DND-41 (cell line): Measurements from ENCODE around the gene AKAP5.

ENCODE experiments used
- ATAC-seq: fragments of 200-7000 bp; cut with Tn5 transposase; 3 replicates; pipeline ENCODE4 v1.9.1; 2021; ENCODE audit warnings: low read depth; ENCODE audit not compliant: insufficient read depth
- DNase-seq: peaks from one replicate; pipeline ENCODE4 v3.0.0-alpha.2; 2020
- H2AFZ ChIP-seq: 2 replicates; pipeline ENCODE4 v1.6.0; 2012; ENCODE audit warnings: low read depth, low read length
- H3K27ac ChIP-seq: 2 replicates; pipeline ENCODE4 v1.5.1; 2012; ENCODE audit warnings: low read length, inconsistent platforms
- H3K27me3 ChIP-seq: fragments of 200-600 bp; sonication (generic); 2 replicates; pipeline ENCODE4 v1.6.0; 2012; ENCODE audit warnings: low read length, mild to moderate bottlenecking, inconsistent platforms; ENCODE audit not compliant: insufficient read depth, poor library complexity
- H3K36me3 ChIP-seq: 2 replicates; pipeline ENCODE4 v1.5.1; 2012; ENCODE audit warnings: low read length, inconsistent platforms; ENCODE audit not compliant: insufficient read depth
- H3K4me1 ChIP-seq: 2 replicates; pipeline ENCODE4 v1.5.1; 2012; ENCODE audit warnings: mild to moderate bottlenecking, low read length; ENCODE audit not compliant: insufficient read depth
- H3K4me2 ChIP-seq: 2 replicates; pipeline ENCODE4 v1.6.0; 2012; ENCODE audit warnings: mild to moderate bottlenecking, moderate library complexity, low read length, inconsistent platforms; ENCODE audit not compliant: insufficient read depth
- H3K4me3 ChIP-seq, 2 experiments: fragments of 200-600 bp in 1 of 2; shearing (Covaris generic) in 1 of 2; 2 replicates each; pipeline ENCODE4 v1.5.1; 2012 to 2016; ENCODE audit warnings: inconsistent platforms in 2 of 2, low read length in 2 of 2, mild to moderate bottlenecking in 2 of 2, low read depth in 1 of 2, moderate library complexity in 1 of 2
- H3K79me2 ChIP-seq: 2 replicates; pipeline ENCODE4 v1.6.0; 2012; ENCODE audit warnings: low read length, inconsistent platforms; ENCODE audit not compliant: insufficient read depth
- H3K9ac ChIP-seq: 2 replicates; pipeline ENCODE4 v1.6.0; 2012; ENCODE audit warnings: low read depth, mild to moderate bottlenecking, inconsistent platforms, low read length, moderate library complexity
- H3K9me3 ChIP-seq: 2 replicates; pipeline ENCODE4 v1.5.1; 2012; ENCODE audit warnings: low read length, moderate library complexity, mild to moderate bottlenecking, inconsistent platforms; ENCODE audit not compliant: insufficient read depth, severe bottlenecking
- H4K20me1 ChIP-seq: 2 replicates; pipeline ENCODE4 v1.6.0; 2012; ENCODE audit warnings: low read length; ENCODE audit not compliant: insufficient read depth
- EZH2 ChIP-seq: IDR thresholded peaks from 3 replicates; pipeline ENCODE4 v1.6.1; 2012; ENCODE audit warnings: borderline replicate concordance, low read depth, mild to moderate bottlenecking, moderate library complexity, low read length, inconsistent platforms; ENCODE audit not compliant: severe bottlenecking
- TF ChIP-seq, protein P1 (sequence below): IDR thresholded peaks from 2 replicates; pipeline ENCODE4 v1.5.1; 2012; ENCODE audit warnings: borderline replicate concordance, low read length, moderate library complexity, mild to moderate bottlenecking; ENCODE audit not compliant: poor library complexity, severe bottlenecking; ENCODE audit errors: extremely low read depth

Gene AKAP5

DNA sequence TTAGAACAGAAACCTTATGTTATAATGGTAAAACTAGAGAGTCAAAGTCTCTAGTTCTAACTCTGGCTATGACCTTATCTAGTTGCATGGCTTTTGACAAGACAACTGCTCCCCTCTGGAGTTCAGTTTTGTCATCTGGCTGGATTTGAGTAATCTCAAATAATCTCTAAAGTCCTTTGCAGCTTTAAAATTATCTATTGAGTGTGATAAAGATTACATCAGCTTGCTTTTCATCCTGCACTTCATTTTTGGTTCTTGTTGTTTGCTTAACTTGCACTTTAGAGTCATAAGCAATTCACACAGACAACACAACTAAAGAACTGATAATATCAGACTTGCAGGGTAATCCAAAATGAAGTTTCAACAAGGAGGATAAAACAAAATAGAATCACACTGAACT is 2.3 kb downstream of the AKAP5 start:
- H2AFZ ChIP-seq: no peak overlapping the region
- no peak for ATAC-seq
- no peak for DNase-seq
- H3K79me2 ChIP-seq: peaks cover 5% of the 10 kb centered on the region; the same call in 1 of the 2 replicates
- no peaks in the 10 kb centered on the region for H3K9me3 ChIP-seq
- H3K36me3 ChIP-seq: peaks cover under 1% of the 10 kb centered on the region; the same call in 1 of the 2 replicates
- H3K9ac ChIP-seq: no peak overlapping the region
- TF ChIP-seq, protein P1, sequence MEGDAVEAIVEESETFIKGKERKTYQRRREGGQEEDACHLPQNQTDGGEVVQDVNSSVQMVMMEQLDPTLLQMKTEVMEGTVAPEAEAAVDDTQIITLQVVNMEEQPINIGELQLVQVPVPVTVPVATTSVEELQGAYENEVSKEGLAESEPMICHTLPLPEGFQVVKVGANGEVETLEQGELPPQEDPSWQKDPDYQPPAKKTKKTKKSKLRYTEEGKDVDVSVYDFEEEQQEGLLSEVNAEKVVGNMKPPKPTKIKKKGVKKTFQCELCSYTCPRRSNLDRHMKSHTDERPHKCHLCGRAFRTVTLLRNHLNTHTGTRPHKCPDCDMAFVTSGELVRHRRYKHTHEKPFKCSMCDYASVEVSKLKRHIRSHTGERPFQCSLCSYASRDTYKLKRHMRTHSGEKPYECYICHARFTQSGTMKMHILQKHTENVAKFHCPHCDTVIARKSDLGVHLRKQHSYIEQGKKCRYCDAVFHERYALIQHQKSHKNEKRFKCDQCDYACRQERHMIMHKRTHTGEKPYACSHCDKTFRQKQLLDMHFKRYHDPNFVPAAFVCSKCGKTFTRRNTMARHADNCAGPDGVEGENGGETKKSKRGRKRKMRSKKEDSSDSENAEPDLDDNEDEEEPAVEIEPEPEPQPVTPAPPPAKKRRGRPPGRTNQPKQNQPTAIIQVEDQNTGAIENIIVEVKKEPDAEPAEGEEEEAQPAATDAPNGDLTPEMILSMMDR: no peak
- TF ChIP-seq EZH2: no peak
- no peak overlapping the region for H3K27ac ChIP-seq
- no peaks in the 10 kb centered on the region for H3K27me3 ChIP-seq
- H3K4me1 ChIP-seq: peaks cover 24% of the 10 kb centered on the region
- no peak overlapping the region for H3K4me3 ChIP-seq
- H3K4me2 ChIP-seq: no peak overlapping the region
- H4K20me1 ChIP-seq: peaks cover 13% of the 10 kb centered on the region

DNA sequence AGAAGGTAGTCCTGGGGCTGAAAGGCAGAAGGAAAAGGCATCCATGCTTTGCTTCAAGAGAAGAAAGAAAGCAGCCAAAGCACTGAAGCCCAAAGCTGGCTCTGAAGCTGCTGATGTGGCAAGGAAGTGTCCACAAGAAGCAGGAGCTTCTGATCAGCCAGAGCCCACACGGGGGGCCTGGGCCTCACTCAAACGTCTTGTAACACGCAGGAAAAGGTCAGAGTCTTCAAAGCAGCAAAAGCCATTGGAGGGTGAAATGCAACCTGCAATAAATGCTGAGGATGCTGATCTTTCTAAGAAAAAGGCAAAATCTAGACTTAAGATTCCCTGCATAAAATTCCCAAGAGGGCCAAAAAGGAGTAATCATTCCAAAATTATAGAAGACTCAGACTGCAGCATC is 3.2 kb downstream of the AKAP5 start:
- Histone ChIP-seq H2AFZ (no peak overlapping the region), H4K20me1 (peaks cover 13% of the 10 kb centered on the region), H3K4me2 (no peak overlapping the region), H3K79me2 (peaks cover 5% of the 10 kb centered on the region; the same call in 1 of the 2 replicates), H3K9me3 (no peaks in the 10 kb centered on the region), H3K4me3 (no peak overlapping the region), H3K27ac (no peak overlapping the region), H3K9ac (no peak overlapping the region), H3K4me1 (peaks cover 24% of the 10 kb centered on the region), H3K36me3 (no peaks in the 10 kb centered on the region), H3K27me3 (no peaks in the 10 kb centered on the region)
- ATAC-seq (no peak), DNase-seq (no peak)
- TF ChIP-seq EZH2: no peak
- TF ChIP-seq, protein P1: no peak

- H3K4me3 ChIP-seq: no peak overlapping the region
- TF ChIP-seq, protein P1: no peak
- TF ChIP-seq EZH2: no peak
- no peaks in the 10 kb centered on the region for H3K79me2 ChIP-seq
- no peaks in the 10 kb centered on the region for H3K27me3 ChIP-seq
- no peak overlapping the region for H3K27ac ChIP-seq
- no peaks in the 10 kb centered on the region for H3K4me1 ChIP-seq
- H4K20me1 ChIP-seq: peaks cover 2% of the 10 kb centered on the region; the same call in 1 of the 2 replicates
- H3K9ac ChIP-seq: no peak overlapping the region
- H2AFZ ChIP-seq: no peak overlapping the region
- no peak overlapping the region for H3K4me2 ChIP-seq
- no peak for ATAC-seq
- no peak for DNase-seq
- H3K9me3 ChIP-seq: no peaks in the 10 kb centered on the region
- H3K36me3 ChIP-seq: peaks cover 9% of the 10 kb centered on the region; the same call in 1 of the 2 replicates
Observed at GRCh38 chr14:64474041-64474440, 8.7 kb downstream of the AKAP5 start.

DNA sequence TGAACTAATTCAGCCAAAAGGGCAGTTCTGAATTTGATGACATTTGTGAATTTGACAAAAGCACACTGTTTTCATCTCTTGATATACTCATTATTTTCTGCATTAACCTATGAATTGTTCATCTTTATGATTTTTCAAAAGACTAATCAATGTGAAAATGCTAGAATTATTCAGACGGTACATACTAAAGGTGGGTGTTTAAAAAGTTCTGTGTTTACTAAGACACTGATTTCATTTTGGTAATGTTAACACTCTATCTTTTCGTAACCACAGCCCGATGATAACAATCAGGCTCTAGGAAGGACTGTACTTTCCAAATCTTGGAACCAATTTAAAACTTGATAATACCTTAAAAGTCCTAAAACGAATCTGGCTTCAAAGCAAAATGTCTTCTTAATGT is 9.4 kb downstream of the AKAP5 start:
- no peak for DNase-seq
- Histone ChIP-seq H4K20me1 (peaks cover 2% of the 10 kb centered on the region; the same call in 1 of the 2 replicates), H3K4me1 (no peaks in the 10 kb centered on the region), H2AFZ (no peak overlapping the region), H3K9ac (no peak overlapping the region), H3K4me3 (no peak overlapping the region), H3K36me3 (peaks cover 9% of the 10 kb centered on the region; the same call in 1 of the 2 replicates), H3K27ac (no peak overlapping the region), H3K79me2 (no peaks in the 10 kb centered on the region), H3K4me2 (no peak overlapping the region), H3K9me3 (no peaks in the 10 kb centered on the region), H3K27me3 (no peaks in the 10 kb centered on the region)
- ATAC-seq: no peak
- no peak for TF ChIP-seq EZH2
- TF ChIP-seq, protein P1: no peak
